ENCODE data around the gene PLAAT3. TPM values are rescaled to one million over a fixed set of nuclear protein-coding genes. Genes with fewer than 3 reads are reported as not detected.

The PLAAT3 gene
- total and polyA plus RNA-seq, 7 donors, result 14.6 to 59.9 (median 34.9) TPM

GRCh38 chr11:63610604-63611394 is 3.4 kb downstream of the PLAAT3 start:
- intact Hi-C loops (cut with DNase I), result loop anchor here (5.0 kb wide), 2 partner anchors 33 to 118 kb away; partner anchors contain the start of gene PLAAT5
- Histone ChIP-seq H3K27me3 (no peaks in the 10 kb centered on the region), H3K4me3 (no peak overlapping the region), H3K36me3 (no peaks in the 10 kb centered on the region), H3K27ac (peak overlapping the region; percentile 48 to 85 (median 82)), H3K9me3 (no peaks in the 10 kb centered on the region), H3K4me1 (peaks cover 0 to 45% (median 42%) of the 10 kb centered on the region in 4 donors)
- WGBS, 2 donors, result 67 to 72% methylated on average over 14 of the region's 14 CpGs
- DNase-seq, result peak; percentile 47
- TF ChIP-seq POLR2AphosphoS5 (IDR thresholded peaks at IDR 0.05), result no peak
- TF ChIP-seq EP300 (IDR thresholded peaks at IDR 0.05), result no peak
- peak in 1 of 4 experiments; percentile 23 for TF ChIP-seq CTCF (IDR thresholded peaks at IDR 0.05)
- TF ChIP-seq POLR2A (IDR thresholded peaks at IDR 0.05), result no peak

- Histone ChIP-seq H3K4me1 (peaks cover 0 to 45% (median 42%) of the 10 kb centered on the region in 4 donors), H3K9me3 (no peaks in the 10 kb centered on the region), H3K4me3 (no peak overlapping the region), H3K36me3 (no peaks in the 10 kb centered on the region), H3K27me3 (no peaks in the 10 kb centered on the region), H3K27ac (peak overlapping the region; percentile 48 to 85 (median 70))
- peak; percentile 47 for DNase-seq
- no peak for TF ChIP-seq CTCF (IDR thresholded peaks at IDR 0.05)
- intact Hi-C loops (cut with DNase I), result loop anchor here (5.0 kb wide), 2 partner anchors 33 to 118 kb away; partner anchors contain the start of gene PLAAT5
- WGBS, 2 donors, result 92 to 94% methylated on average over 14 of the region's 14 CpGs
Observed at GRCh38 chr11:63609971-63610580, 4.2 kb downstream of the PLAAT3 start.

- H3K4me1 ChIP-seq, result peaks cover 0 to 45% (median 40%) of the 10 kb centered on the region in 4 donors
- 45 to 63% methylated on average over 4 of the region's 4 CpGs for WGBS, 2 donors
- H3K9me3 ChIP-seq, result no peaks in the 10 kb centered on the region
- H3K36me3 ChIP-seq, result no peaks in the 10 kb centered on the region
- intact Hi-C loops (cut with DNase I), result no loop called here
- H3K27me3 ChIP-seq, result no peaks in the 10 kb centered on the region
- H3K27ac ChIP-seq, result peak overlapping the region; percentile 48 to 85 (median 70)
- DNase-seq, result peak; percentile 70
- no peak overlapping the region for H3K4me3 ChIP-seq
- TF ChIP-seq POLR2A (IDR thresholded peaks at IDR 0.05) (no peak), POLR2AphosphoS5 (IDR thresholded peaks at IDR 0.05) (peak in 1 of 4 donors; percentile 4), CTCF (IDR thresholded peaks at IDR 0.05) (no peak)
Observed at GRCh38 chr11:63609536-63609935, 4.7 kb downstream of the PLAAT3 start.

GRCh38 chr11:63608353-63609345 is 5.6 kb downstream of the PLAAT3 start:
- DNase-seq, result peak; percentile 14
- Histone ChIP-seq H3K9me3 (no peaks in the 10 kb centered on the region), H3K36me3 (no peaks in the 10 kb centered on the region), H3K4me3 (no peak overlapping the region), H3K27me3 (no peaks in the 10 kb centered on the region), H3K27ac (peak overlapping the region; percentile 48 to 85 (median 70)), H3K4me1 (peaks cover 0 to 45% (median 41%) of the 10 kb centered on the region in 4 donors)
- TF ChIP-seq CTCF (IDR thresholded peaks at IDR 0.05), result no peak
- TF ChIP-seq POLR2A (IDR thresholded peaks at IDR 0.05), result no peak
- no peak for TF ChIP-seq POLR2AphosphoS5 (IDR thresholded peaks at IDR 0.05)
- no peak for TF ChIP-seq EP300 (IDR thresholded peaks at IDR 0.05)
- 78 to 80% methylated on average over 11 of the region's 11 CpGs for WGBS, 2 donors
- intact Hi-C loops (cut with DNase I), result no loop called here

Measured in sigmoid colon (tissue), 7 donors.